SK-N-SH (cell line): Measurements from ENCODE around the gene RAB4A. TPM values are rescaled to one million over a fixed set of nuclear protein-coding genes. Genes with fewer than 3 reads are reported as not detected.

Experiments
- CTCF ChIA-PET: fragments of 300-600, 350-600 bp; formaldehyde crosslinking; extraction: SDS; loops from one replicate; lab custom pipeline; 2021; lab: Yijun Ruan, JAX
- POLR2A ChIA-PET: fragments of 350-600 bp; sonication (Branson Sonifier 250); formaldehyde crosslinking; extraction: SDS; loops from one replicate; lab custom pipeline; 2020; ENCODE audit warnings: antibody characterized with exemption, inconsistent platforms; lab: Yijun Ruan, JAX
- DNase-seq: peaks from one replicate; pipeline ENCODE4 v3.0.0; 2012
- H2AFZ ChIP-seq: fragments of 200-600 bp; sonication (generic); 2 replicates; pipeline ENCODE4 v1.8.1; 2016; ENCODE audit warnings: antibody characterized with exemption, mild to moderate bottlenecking, low read depth
- H3F3A ChIP-seq: fragments of 200-600 bp; sonication (generic); replicated peaks from 2 replicates; pipeline ENCODE3; 2016; ENCODE audit warnings: antibody characterized with exemption, mild to moderate bottlenecking; ENCODE audit not compliant: insufficient read depth
- H3K27ac ChIP-seq, 2 experiments: fragments of 200-500 bp in 1 of 2; fragments of 200-600 bp in 1 of 2; sonication (Bioruptor generic) in 1 of 2; sonication (generic), shearing (Covaris generic) in 1 of 2; 2 replicates each; pipeline versions ENCODE4 v1.5.1 to v1.6.1; 2014 to 2016; ENCODE audit warnings: low read depth in 2 of 2, inconsistent platforms in 1 of 2, low read length in 1 of 2, mild to moderate bottlenecking in 1 of 2, mixed read lengths in 1 of 2
- H3K27me3 ChIP-seq: fragments of 200-600 bp; sonication (generic), shearing (Covaris generic); 2 replicates; pipeline ENCODE4 v1.6.1; 2016; ENCODE audit warnings: mixed run types; ENCODE audit not compliant: insufficient read depth
- H3K36me3 ChIP-seq, 2 experiments: fragments of 200-500 bp in 1 of 2; fragments of 200-600 bp in 1 of 2; sonication (Bioruptor generic) in 1 of 2; sonication (generic) in 1 of 2; replicated peaks in 1 of 2; 2 replicates each; pipeline versions ENCODE3 to v1.5.1; 2014 to 2016; ENCODE audit warnings: low read length in 1 of 2, mild to moderate bottlenecking in 1 of 2; ENCODE audit not compliant: insufficient read depth in 2 of 2, control insufficient read depth in 1 of 2
- H3K4me1 ChIP-seq, 2 experiments: fragments of 200-500 bp in 1 of 2; fragments of 200-600 bp in 1 of 2; sonication (Bioruptor generic) in 1 of 2; sonication (generic), shearing (Covaris generic) in 1 of 2; 2 replicates each; pipeline versions ENCODE4 v1.5.1 to v1.6.1; 2014 to 2016; ENCODE audit warnings: low read depth in 1 of 2, low read length in 1 of 2, mixed run types in 1 of 2; ENCODE audit not compliant: insufficient read depth in 2 of 2, control insufficient read depth in 1 of 2
- H3K4me2 ChIP-seq: fragments of 200-600 bp; sonication (generic), shearing (Covaris generic); 2 replicates; pipeline ENCODE4 v1.6.1; 2017; ENCODE audit warnings: mixed run types
- H3K4me3 ChIP-seq, 2 experiments: fragments of 200-500 bp in 1 of 2; fragments of 200-600 bp in 1 of 2; sonication (Bioruptor generic) in 1 of 2; sonication (generic), shearing (Covaris generic) in 1 of 2; 2 replicates each; pipeline versions ENCODE4 v1.5.1 to v1.8.1; 2014 to 2016; ENCODE audit warnings: low read depth in 2 of 2, inconsistent platforms in 1 of 2, low read length in 1 of 2, mild to moderate bottlenecking in 1 of 2, mixed read lengths in 1 of 2, moderate library complexity in 1 of 2
- H3K79me2 ChIP-seq: fragments of 200-600 bp; sonication (generic); 2 replicates; pipeline ENCODE4 v1.8.1; 2017; ENCODE audit warnings: mild to moderate bottlenecking; ENCODE audit not compliant: insufficient read depth
- H3K9ac ChIP-seq: fragments of 200-600 bp; sonication (generic); 2 replicates; pipeline ENCODE4 v1.6.1; 2017; ENCODE audit warnings: mixed run types
- H3K9me2 ChIP-seq: fragments of 200-600 bp; sonication (generic); 2 replicates; pipeline ENCODE4 v1.6.1; 2017; ENCODE audit warnings: mixed run types
- H3K9me3 ChIP-seq: fragments of 200-600 bp; sonication (generic); 2 replicates; pipeline ENCODE4 v1.6.1; 2017; ENCODE audit warnings: mixed run types, mild to moderate bottlenecking, moderate library complexity
- H4K20me1 ChIP-seq: fragments of 200-600 bp; sonication (generic); 2 replicates; pipeline ENCODE4 v1.6.1; 2017; ENCODE audit warnings: mild to moderate bottlenecking, mixed run types; ENCODE audit not compliant: insufficient read depth
- CHD2 ChIP-seq: fragments of 150-350 bp; IDR thresholded peaks from 2 replicates; pipeline ENCODE4 v1.6.1; 2018; ENCODE audit warnings: low read length; ENCODE audit not compliant: partially characterized antibody
- EP300 ChIP-seq, 2 experiments: IDR thresholded peaks; 2 replicates each; pipeline versions ENCODE4 v1.4.0 to v1.6.1; 2012; ENCODE audit warnings: borderline replicate concordance in 1 of 2, low read depth in 1 of 2, low read length in 1 of 2
- FOSL2 ChIP-seq: IDR thresholded peaks from 2 replicates; pipeline ENCODE4 v1.4.0; 2012; ENCODE audit warnings: low read depth, mild to moderate bottlenecking, moderate library complexity, borderline replicate concordance
- FOXJ3 ChIP-seq: sonication (generic); formaldehyde crosslinking; IDR thresholded peaks from 2 replicates; pipeline ENCODE4 v1.5.1; 2020; ENCODE audit warnings: mild to moderate bottlenecking, missing genetic modification reagents
- FOXM1 ChIP-seq: IDR thresholded peaks from 2 replicates; pipeline ENCODE4 v1.4.0; 2012; ENCODE audit warnings: low read depth, mild to moderate bottlenecking
- JUND ChIP-seq: IDR thresholded peaks from 2 replicates; pipeline ENCODE4 v1.4.0; 2012
- MEF2A ChIP-seq: IDR thresholded peaks from 2 replicates; pipeline ENCODE4 v1.4.0; 2012; ENCODE audit warnings: low read depth, borderline replicate concordance
- MXI1 ChIP-seq: IDR thresholded peaks from 2 replicates; pipeline ENCODE4 v1.6.1; 2012; ENCODE audit warnings: mild to moderate bottlenecking, low read depth, low read length, improper control_type of control experiment
- NRF1 ChIP-seq: IDR thresholded peaks from 2 replicates; pipeline ENCODE4 v1.6.1; 2012; ENCODE audit warnings: low read depth, mild to moderate bottlenecking, low read length
- PBX3 ChIP-seq: IDR thresholded peaks from 2 replicates; pipeline ENCODE4; 2012
- RCOR1 ChIP-seq: fragments of 150-350 bp; IDR thresholded peaks from 2 replicates; pipeline ENCODE4 v1.6.1; 2017; ENCODE audit warnings: antibody characterized with exemption, low read length
- REST ChIP-seq: IDR thresholded peaks from 2 replicates; pipeline ENCODE4 v1.6.1; 2012; ENCODE audit warnings: mild to moderate bottlenecking, low read depth, low read length, moderate library complexity
- RFX5 ChIP-seq: IDR thresholded peaks from 2 replicates; pipeline ENCODE4 v1.6.1; 2012; ENCODE audit warnings: mild to moderate bottlenecking, improper control_type of control experiment, low read length
- SIN3A ChIP-seq: IDR thresholded peaks from 2 replicates; pipeline ENCODE4 v1.6.1; 2012; ENCODE audit warnings: low read depth, mild to moderate bottlenecking, low read length, moderate library complexity, borderline replicate concordance
- SMC3 ChIP-seq: IDR thresholded peaks from 2 replicates; pipeline ENCODE4 v1.6.1; 2012; ENCODE audit warnings: low read depth, low read length, improper control_type of control experiment
- TAF1 ChIP-seq: IDR thresholded peaks from 2 replicates; pipeline ENCODE4 v1.6.1; 2012; ENCODE audit warnings: low read depth, mild to moderate bottlenecking, low read length, moderate library complexity, borderline replicate concordance
- TCF12 ChIP-seq: IDR thresholded peaks from 2 replicates; pipeline ENCODE4 v1.4.0; 2012
- TEAD4 ChIP-seq: IDR thresholded peaks from 2 replicates; pipeline ENCODE4 v1.4.0; 2012; ENCODE audit warnings: mild to moderate bottlenecking, borderline replicate concordance; ENCODE audit not compliant: insufficient read depth
- USF1 ChIP-seq: IDR thresholded peaks from 2 replicates; pipeline ENCODE4 v1.4.0; 2012; ENCODE audit warnings: low read depth, borderline replicate concordance
- USF2 ChIP-seq: fragments of 150-350 bp; IDR thresholded peaks from 2 replicates; pipeline ENCODE4 v1.6.1; 2017; ENCODE audit warnings: antibody characterized with exemption, low read length, low read depth, borderline replicate concordance
- WGBS: methylation state at CpG from one replicate; pipeline ENCODE4 v1.1.6; 2017; ENCODE audit warnings: low lambda C conversion rate; 5-methylcytosine and 5-hydroxymethylcytosine counted together
- polyA plus RNA-seq, 3 experiments: library from polyadenylated mRNA; depleted of rRNA; stranded (reverse); fragments of >200 nt; gene quantifications; 2 replicates each; pipeline ENCODE4 v1.2.3, GENCODE V29; 2012

The RAB4A gene
- polyA plus RNA-seq, 1 of the 3 experiments (the other 2 are of a cell fraction), result 28.1 TPM

- Histone ChIP-seq H3K27me3 (no peaks in the 10 kb centered on the region), H3K27ac (no peak overlapping the region; a peak in 1 of 4 replicates), H3K4me2 (no peak overlapping the region), H3K9me3 (no peaks in the 10 kb centered on the region), H3K79me2 (peaks cover 14% of the 10 kb centered on the region; the same call in 1 of the 2 replicates), H3K9me2 (no peaks in the 10 kb centered on the region), H3K36me3 (peaks cover 26 to 59% of the 10 kb centered on the region in 2 experiments), H3F3A (no peaks in the 10 kb centered on the region), H3K9ac (no peak overlapping the region), H2AFZ (no peak overlapping the region), H3K4me3 (no peak overlapping the region), H4K20me1 (no peaks in the 10 kb centered on the region), H3K4me1 (peaks cover 0 to 18% of the 10 kb centered on the region in 2 experiments; a peak in 2 of 4 replicates)
- POLR2A ChIA-PET, result no interaction called here
- WGBS, result 80% methylated on average over 10 of the region's 10 CpGs
- DNase-seq, result no peak
- no peak for TF ChIP-seq PBX3
- no peak for TF ChIP-seq USF1
- no peak for TF ChIP-seq TAF1
- no peak for TF ChIP-seq CHD2
- no peak for TF ChIP-seq SMC3
- TF ChIP-seq JUND, result no peak
- TF ChIP-seq RCOR1, result no peak
- TF ChIP-seq FOXM1, result no peak
- no peak for TF ChIP-seq TEAD4
- no peak for TF ChIP-seq RFX5
- TF ChIP-seq EP300 (IDR thresholded peaks at IDR 0.05; ENCODE audit: borderline replicate concordance in 1 of 2, low read depth in 1 of 2, low read length in 1 of 2), result no peak
- TF ChIP-seq REST, result no peak
- TF ChIP-seq SIN3A, result no peak
- no peak for TF ChIP-seq NRF1
- TF ChIP-seq FOXJ3, result no peak
- TF ChIP-seq USF2, result no peak
- TF ChIP-seq MEF2A, result no peak
- TF ChIP-seq MXI1, result no peak
- no peak for TF ChIP-seq TCF12
- TF ChIP-seq FOSL2, result no peak
- CTCF ChIA-PET, result interaction anchor here (0.9 to 1.0 kb wide), 2 partner anchors 157 to 189 kb away, joined by 3 to 4 read pairs; no protein-coding TSS in a partner anchor
Measured at GRCh38 chr1:229325853-229326487, 55.1 kb downstream of the RAB4A start.
